Measurements from ENCODE around the gene KRT77.
"Not testable (repeated sequence)": the region's sequence is repeated elsewhere in the genome, so short reads cannot be mapped to it uniquely, and the experiment has no call there.

KRT77 gene

DNA sequence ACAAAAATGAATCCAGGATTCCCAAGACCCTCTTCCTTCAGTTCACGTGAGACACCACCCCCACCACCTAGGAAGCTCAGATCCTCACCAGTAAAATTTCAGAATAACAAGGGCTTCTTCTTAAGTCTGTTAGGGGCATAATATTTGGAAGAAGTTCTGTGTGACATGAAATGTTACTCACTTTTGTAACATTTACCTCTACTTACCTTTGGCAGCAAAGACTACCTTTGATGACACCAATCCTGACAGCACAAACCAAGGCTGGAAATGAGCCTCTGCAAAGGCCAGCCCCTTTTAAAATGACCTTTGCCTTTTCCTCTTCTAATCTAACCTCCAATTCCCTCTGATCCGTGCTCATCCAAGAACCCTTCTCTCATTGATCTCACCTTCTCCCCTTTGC lies 19.4 kb upstream of the KRT77 start:
- no peak for DNase-seq (ENCODE audit: low read depth)

DNA sequence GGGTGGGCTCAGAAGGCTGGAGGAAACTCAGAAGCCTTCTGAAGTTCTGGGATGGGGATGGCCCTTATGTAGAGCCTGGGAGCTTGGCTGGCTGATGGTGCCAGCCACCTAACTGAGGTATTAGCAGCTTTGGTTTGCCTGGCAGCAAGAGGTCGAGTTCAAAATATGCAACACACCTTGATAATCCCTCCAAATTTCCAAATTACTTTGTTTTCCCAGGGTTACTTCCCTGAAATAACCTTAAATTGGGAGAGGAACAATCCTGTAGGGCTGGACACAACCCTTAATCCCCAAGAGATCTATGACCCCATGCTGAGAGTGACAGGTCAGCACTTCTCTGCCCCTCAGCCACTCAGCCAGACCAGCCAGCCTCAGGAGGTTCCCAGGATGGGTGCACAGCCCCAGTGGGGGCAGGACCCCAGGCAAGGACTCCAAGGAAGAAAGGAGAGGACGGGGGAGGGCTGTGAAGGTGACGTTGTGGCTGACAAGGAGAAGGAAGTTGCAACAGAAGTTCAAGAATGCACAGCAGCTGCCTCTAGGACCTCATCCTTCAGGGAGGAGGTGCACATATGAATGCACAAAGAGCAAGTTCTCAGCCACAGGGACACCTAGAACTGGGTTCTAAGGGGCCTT lies 18.6 kb upstream of the KRT77 start:
- DNase-seq (ENCODE audit: low read depth), result no peak

DNA sequence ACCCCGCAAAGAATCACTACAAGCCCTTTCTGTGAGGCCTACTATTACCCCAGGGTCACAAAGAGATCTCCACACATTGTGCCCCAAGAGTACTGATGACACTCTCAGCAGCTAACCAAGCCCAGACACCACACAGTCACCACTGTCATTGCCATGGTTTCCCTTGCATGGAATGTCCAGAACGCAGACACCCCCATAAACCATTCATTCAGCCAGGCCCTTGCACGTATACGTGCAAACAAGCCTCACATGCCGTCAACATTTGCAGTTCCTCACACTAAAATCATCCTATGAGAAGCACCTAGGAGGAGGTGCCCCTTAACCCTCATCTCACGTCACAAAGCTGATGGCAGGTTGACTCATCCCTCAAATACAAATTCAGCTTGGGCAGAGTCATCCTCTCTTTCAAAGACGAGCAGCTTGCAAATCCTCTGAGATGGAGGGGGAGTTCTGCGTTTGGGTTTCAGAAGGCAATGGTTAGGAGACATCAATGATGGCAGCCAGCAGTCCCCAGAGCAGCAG lies 17.1 kb upstream of the KRT77 start:
- no peak for DNase-seq (ENCODE audit: low read depth)

DNA sequence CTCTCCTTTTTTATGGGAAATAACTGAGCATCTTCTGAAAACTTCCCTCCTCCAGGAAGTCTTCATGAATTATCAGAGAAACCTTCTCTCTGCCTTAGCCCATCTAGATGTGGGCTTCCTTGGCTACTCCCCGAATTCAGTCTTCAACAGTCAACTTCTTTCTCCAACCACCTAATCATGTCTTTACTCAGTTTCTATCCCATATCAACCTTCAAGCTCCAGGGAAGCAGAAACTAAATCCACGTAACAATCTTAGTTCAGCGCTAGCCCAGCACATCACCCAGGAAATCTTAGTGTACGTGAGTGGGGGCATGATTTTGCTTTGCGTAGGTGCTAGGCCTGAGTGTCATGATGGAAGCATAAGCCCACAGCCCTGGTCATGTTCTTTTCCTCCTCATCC lies 12.7 kb upstream of the KRT77 start:
- DNase-seq (ENCODE audit: low read depth), result no peak

DNA sequence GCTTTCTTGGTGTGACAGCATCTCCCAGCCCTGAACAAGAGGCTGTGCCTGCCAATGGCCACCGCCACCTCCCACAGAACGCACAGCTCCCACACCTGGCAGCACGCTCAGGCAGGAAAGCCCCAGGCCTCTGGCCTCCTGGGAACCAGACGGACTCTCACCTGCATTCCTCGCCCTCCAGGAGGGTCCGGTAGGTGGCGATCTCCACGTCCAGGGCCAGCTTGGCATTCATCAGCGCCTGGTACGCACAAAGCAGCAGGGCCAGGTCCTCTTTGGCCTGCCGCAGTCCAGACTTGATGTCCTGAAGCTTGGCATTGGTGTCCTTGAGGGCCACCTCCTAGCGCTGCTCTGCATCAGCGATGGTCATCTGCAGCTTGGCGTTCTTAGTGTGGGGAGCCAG lies 12.1 kb upstream of the KRT77 start:
- DNase-seq (ENCODE audit: low read depth), result no peak

DNA sequence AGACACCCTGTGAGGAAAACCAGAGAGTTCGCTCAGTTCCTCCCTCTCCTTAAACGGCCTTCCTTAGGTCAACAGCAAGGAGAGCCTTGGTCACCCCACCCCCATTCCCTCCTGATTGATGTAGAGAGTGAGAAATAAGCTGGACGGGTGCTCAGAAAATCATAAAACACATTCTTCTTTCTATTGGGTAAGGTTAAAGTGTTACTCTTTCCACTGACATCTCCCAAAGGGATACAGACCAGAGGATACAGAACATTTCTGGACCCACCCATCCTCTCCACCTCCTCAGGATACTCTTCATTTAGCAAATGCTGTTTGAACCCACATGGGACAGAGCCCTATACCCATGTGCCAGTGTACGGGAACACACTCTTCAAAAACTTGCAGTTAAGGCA lies 11.6 kb upstream of the KRT77 start:
- no peak for DNase-seq (ENCODE audit: low read depth)

DNA sequence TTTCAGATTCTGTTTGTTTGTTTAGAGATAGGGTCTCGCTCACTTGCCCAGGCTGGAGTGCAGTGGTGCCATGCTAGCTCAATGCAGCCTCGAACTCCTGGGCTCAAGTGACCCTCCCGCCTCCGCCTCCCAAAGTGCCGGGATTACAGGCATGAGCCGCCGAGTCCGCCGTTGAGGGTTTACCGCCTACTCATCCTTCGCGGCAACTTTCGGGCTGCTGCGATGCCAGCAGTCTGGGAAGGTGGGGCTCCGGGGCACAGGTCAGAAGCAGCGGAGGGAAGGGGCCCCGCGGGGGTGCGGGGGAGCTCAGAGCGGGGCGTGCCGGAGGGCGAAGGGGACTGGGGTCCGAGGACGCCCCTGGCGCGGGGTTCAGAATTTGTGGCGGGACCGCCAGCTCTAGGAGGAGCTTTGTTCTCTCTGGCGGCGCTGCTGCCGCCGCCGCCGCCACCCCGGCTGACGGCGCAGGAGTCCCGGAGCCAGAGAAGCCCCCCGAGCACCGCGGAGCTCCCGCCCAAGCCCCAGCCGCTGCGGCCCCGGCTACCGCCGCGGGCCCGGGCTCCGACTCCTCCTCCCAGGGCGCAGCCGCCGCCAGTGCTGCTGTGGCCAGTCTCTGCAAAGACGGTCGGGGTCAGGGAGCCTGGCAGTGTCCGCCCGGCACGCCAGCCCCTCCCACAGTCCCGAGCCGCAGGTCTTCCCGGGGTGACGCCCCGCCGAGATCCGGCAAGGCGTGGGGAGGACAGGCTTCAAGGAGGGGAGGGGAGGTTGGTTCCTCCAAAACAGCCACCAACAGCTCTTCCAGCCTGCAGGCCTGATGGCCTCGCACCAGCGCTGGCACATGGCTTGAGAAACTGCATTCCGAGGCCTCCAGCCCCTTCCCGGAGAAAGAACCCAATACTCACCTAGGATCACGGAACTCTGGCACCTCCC lies 10.9 kb upstream of the KRT77 start:
- no peak for DNase-seq (ENCODE audit: low read depth)

DNA sequence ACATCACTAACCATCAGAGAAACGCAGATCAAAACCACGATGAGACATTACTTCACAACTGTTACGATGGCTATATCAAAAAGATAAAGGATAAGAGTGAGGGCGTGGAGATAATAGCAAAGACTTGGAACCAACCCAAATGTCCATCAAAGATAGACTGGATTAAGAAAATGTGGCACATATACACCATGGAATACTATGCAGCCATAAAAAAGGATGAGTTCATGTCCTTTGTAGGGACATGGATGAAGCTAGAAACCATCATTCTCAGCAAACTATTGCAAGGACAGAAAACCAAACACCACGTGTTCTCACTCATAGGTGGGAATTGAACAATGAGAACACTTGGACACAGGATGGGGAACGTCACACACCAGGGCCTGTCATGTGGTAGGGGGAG lies 8.8 kb upstream of the KRT77 start:
- not testable (repeated sequence) for DNase-seq (ENCODE audit: low read depth)

DNA sequence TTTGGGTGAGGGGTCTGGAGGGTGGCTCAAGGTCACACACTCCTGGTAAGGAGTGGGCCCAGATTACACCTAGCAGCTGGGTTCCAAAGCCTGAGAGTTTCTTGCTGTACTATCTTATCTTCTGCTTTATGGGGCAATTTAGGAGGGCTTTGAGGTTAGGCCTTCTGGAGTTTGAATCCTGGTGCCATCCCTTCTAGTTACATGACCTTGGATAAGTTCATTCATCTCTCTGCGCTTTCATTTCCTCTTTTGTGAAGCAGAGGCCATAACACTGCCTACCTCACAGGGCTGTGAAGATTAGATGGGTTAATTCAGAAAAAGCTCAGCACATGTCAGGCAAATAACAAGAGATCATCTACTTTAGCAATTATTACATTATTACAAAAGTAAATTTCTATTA lies 7.4 kb upstream of the KRT77 start:
- DNase-seq (ENCODE audit: low read depth), result no peak

DNA sequence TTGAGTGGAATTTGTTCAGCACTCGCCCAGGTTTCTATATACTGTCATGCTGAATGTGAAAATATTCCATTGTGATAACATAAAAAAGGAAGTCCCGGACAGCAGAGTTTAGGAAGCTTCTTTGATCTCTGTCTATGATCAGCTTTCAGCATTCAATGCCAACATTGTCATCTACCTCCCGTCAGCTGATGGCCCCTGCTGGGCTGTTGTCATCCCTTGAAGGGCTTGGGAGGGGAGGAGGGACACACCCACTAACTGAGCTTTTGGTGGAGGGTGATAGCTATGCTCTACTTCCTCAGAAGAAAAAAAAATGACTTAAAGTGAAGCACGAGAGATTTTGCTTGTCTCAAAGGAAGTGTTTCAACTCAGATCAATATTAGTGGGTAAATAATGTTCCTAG lies 4.7 kb upstream of the KRT77 start:
- DNase-seq (ENCODE audit: low read depth), result peak; percentile 81

DNA sequence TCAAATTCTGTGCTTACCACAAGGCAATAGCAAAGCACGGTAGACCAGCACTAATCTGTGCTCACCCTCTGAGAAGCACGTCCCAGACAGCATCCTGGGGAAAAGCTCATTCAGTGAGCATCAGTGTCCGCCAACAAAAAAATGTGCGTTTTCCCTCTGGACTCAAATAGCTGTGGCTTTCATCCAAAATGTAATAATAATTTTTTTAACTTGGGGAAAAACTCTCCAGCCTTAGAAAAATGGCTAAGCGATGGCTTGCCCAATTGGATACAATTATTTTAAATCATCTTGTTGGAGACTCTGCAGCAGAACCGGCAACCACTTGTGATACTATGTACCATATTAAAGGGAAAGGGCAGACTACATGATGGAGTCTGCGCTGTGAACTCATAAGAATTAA lies 1.1 kb upstream of the KRT77 start:
- no peak for DNase-seq (ENCODE audit: low read depth)

DNA sequence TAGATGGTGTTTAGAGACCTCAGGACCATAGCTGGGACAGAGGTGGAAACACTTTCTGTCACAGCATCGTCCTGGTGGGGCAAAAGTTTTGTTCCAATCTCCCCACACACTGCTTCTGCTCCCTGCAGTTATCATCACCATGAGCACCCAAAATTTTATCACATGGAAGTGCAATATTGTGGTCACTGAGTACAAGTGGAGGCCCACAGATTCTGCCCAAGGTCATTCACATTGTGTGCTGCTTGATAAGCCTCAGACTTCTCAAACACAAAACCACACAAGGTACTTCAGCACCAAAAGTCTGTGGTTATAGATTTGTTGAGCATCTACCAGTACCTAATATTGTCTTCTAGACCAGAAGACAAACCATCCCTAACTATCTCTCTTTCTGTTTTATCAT lies 554 bp upstream of the KRT77 start:
- peak; percentile 56 for DNase-seq (ENCODE audit: low read depth)

DNA sequence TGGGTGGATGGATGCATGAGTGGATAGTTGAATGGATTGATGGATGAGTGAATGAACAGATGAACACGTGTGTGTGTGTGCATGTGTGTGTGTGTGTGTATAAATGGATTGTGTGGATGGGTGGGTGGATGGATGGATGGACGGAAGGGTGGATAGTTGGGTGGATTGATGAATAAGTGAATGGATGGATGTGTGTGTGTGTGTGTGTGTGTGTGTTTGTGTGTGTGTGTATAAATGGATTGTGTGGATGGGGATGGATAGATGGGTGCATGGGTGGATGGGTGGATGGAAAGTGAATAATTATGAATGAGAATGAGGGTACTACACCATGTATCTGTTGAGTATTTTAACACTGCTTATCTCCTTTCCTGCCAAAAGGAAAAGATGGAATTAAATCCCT lies 986 bp downstream of the KRT77 start:
- no peak for DNase-seq (ENCODE audit: low read depth)

DNA sequence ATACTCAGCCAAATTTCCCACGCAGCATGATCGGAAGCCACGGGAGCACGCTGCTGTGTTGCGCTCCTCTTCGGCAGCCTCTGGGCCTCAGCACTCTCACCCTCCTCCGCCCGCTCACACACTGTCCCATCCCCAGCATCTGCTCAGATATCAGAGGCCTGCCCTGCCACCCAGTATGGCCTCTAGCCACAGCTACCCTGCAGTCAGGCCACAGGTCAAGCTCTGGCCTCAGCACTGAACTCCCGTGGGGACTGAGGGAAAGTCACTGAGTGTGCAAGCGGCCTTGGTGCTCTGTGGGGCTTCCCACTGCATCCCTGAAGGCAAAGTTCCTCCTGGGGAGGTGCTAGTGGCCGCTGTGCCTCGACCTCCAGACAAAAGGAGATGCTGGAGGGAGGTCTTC lies 2.0 kb downstream of the KRT77 start:
- DNase-seq (ENCODE audit: low read depth), result no peak

DNA sequence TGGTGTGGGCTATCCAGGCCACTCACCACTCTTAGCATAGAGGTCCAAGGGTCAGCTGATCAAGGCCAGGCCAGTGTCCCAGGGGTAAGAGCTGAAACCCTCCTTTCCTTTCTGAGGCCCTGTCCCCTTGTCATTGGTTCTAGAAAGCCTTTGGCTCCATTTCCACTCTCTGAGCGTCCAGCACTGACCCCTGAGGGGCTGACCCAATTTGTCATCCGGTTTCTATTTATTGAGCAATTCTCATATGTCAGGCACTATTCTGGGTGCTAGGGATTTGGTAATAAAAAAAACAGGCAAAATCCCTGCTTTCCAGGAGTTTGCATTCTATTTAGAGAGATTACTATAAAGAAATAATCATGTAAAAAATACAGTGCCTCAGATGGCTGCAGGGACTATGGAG lies 3.4 kb downstream of the KRT77 start:
- no peak for DNase-seq (ENCODE audit: low read depth)

DNA sequence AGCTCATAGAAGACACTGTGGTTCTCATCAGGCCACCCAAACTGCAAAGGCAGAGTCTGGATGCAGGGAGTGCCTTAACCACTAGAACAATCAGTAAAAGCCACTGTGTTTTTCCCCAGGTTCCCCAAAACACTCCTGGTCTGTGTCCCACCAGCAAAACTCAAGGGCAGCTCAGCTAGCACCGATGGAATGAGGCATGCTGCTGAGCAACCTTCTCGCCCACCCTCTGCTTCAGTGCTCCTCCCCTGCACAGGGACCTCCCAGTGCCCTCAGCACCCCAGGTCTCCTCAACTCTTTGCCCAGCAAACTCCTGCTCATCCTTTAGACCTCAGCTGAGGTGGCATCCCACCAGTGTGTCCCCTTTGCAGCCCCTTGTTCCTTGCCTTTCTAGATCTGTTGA lies 4.0 kb downstream of the KRT77 start:
- no peak for DNase-seq (ENCODE audit: low read depth)

DNA sequence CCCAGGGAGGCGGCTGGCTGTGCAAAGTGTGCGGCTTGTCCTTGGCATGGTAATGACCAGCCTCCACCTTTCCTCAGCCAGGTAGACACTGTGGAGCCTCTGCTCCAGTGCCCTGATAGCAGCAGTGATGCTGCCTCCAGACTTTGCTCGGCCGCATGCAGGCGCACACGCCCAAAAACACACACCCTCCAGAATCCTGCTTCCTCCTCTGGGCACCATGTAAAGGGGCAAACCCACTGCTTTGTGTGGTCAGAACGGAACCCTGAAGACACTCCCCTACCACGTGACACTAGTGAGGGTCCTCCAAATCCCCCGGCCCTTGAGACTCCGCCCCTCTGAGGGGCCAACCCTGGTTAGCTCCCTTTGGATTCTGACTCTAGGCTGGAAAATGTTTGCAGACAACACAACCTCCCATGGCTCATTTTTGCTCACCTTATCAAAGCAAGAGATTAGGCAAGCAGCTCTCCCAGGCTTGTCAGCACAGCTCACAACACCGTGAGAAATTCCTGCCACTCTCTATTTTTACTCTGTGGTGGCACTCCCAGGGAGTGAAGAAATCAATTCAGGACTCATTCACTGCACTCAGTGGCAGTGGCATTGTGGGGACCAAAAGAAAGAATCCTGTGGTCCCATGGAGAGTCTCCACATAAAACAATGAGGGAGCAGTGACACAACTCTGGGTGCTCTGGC lies 4.5 kb downstream of the KRT77 start:
- DNase-seq (ENCODE audit: low read depth), result no peak

DNA sequence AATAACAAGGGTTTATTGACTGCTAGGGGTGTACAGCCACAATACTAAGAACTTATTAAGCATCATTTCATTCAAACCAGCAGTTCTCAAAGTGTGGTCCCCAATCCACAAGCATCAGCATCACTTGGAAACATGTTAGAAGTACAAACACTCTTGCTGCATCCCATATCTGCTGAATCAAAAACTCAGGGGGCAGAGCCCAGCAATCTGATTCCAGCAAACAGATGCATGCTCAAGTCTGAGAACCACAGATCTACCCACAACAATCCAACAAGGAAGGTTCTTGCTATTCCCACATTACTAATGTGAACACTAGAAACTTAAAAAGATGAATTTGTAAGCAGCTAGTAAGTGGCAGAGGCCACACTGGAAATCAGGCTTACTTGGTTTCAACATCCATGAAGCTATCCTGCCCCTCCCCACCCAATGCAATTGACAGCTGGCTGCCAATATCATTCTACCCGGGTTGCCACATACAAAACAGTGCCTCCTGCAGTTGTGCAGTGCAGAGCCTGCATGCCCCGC lies 6.2 kb downstream of the KRT77 start:
- no peak for DNase-seq (ENCODE audit: low read depth)

DNA sequence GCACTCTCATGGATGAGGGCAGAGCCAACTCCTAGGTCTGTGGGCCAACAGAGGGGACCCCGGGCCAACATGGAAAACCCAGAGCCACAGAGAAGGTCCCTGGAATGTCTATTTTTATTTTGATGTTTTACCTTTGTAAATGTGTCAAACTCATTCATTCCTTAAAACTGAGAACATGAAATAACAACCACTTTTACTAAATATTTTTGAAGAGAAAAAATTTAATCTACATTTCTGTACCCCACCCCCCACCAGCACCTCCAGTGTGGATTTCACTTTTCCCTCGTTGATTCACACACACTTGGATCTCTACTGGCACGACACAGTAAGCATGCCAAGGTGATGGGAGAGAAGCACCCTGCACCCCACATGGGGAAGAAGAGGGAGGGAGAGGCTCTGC lies 6.7 kb downstream of the KRT77 start:
- no peak for DNase-seq (ENCODE audit: low read depth)

DNA sequence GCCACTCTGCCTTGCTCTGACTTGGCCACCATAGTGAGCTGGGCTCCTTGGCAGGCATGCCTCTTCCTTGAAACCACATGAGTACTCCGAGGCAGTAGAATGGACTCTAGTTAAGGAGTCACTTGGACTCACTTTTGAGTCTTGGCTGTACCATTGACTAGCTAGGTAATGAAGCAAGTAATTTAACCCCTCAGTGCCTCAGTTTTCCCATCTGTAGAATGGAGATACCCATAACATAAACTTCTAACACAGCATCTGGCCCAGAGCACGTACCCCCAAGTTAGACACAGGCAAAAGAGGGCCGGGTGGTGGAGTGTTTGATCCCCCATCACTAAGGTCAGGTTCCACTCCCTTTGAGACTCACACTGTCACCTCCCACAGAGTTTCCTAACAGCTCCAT lies 8.3 kb downstream of the KRT77 start:
- DNase-seq (ENCODE audit: low read depth), result no peak

DNA sequence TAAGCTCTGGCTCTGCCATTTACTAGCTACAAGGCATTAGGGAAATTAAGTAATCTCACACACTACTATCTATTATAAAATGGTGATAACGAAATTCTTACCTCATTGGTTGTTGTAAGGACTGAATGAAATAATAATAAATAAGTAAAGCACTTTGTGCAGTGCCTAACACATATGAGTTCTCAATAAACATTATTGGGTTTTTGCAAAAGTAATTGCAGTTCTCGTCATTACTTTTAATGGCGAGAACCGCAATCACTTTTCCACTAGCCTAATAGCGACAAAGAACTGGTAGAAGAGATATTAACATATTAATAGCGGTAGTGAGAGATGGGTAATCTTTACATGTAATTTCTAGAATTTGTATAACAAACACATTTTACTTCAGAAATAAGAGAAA lies 9.2 kb downstream of the KRT77 start:
- DNase-seq (ENCODE audit: low read depth), result no peak

DNA sequence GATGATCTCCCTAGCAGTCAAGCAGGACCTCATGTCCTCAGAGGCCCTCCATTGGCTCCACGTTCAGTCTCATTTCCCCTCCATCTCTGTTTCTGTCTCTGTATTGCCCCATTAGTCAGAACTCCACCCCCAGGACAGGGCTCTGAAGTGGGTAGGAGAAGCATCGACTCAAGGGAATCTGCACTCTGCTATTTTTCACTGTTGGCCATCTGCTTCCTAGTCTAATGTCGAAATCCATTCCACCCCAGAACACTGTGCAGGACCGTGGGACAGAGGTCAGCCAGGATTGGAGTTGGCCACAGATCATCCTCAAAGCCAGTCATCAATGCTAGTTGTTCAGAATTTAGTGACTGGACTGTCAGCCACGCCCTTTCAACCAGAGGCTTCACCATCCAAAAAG lies 10.1 kb downstream of the KRT77 start:
- no peak for DNase-seq (ENCODE audit: low read depth)

DNA sequence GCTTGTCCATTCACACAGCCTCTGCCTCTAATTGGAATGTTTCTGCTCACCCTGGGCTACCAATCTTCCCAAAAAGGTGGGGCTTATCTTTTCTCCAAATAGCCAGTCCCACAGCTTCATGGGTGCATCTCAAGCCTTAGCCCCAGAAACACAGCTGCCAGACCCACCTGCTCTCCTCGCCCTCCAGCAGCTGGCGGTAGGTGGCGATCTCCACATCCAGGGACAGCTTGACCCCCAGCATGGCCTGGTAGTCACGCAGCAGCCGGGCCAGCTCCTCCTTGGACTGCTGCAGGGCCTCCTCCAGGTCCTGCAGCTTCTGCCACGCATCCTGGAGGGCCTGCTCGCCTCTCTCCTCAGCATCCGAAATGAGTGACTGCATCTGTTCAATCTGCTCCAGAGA lies 11.1 kb downstream of the KRT77 start:
- no peak for DNase-seq (ENCODE audit: low read depth)

All from CMK (cell line).